HG03558 (cell line): ENCODE measurements around the gene ARHGAP26.
"Not testable (repeated sequence)": the region's sequence is repeated elsewhere in the genome, so short reads cannot be mapped to it uniquely, and the experiment has no call there.

Experiments
- ATAC-seq: cut with Tn5 transposase; IDR thresholded peaks from one replicate; pipeline ENCODE4 v1.9.1; 2021; ENCODE audit warnings: moderate number of reproducible peaks; ENCODE audit not compliant: unreplicated experiment; ENCODE audit errors: extremely low read depth

Gene ARHGAP26

DNA sequence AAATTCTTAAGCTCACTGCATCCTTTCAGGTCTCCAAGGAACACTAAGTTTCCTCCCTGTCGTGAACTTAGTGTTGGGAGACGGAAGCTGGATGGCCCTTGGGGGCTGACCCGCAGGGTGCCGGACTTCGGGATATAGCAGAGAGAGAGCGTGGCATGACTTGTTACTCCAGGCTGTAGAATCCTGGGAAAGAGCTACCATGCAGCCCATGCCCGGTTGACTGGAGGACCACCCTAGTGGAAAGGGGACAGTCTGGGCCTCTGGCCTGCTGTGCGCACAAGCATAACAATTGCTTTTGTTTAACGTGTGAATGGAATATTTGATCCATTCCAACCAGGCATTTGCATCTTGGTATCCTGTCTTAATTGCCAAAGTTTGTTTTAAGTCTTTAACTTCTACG, 319.9 kb downstream of the ARHGAP26 start:
- ATAC-seq, result not testable (repeated sequence)

DNA sequence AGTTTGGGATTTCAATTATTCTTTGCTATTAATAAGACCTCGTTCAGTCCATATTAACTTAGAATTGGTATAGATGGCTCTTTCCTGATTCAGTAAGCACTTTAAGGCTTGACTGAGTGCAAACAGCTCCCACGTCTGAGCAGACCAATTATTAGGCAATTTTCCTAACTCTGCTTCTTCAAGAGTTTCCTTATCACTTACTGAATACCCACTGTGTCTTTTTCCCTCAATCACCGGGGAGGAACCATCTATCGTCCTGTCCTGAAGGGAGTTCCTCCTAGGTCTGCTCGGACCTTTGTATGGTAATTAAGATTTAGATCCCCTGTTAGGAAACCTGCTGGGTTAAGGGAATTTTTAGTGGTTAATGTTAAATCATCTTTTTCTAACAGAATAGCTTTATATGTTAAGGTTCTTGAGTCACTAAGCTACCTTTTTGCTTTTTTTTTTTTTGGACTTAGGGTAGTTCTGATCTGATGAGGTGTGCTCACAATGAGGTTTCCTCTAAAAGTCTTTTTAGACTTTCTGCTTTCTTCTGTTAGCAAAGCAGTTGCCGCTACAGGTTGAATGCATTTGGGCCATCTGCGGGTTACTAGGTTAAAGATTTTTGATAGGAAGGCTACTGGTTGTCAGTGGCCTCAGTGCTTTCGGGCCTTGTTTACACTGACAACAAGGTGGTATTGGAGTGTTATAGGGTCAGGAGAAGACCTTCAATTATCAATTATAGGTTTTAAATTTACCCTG, 322.7 kb downstream of the ARHGAP26 start:
- ATAC-seq, result not testable (repeated sequence)

DNA sequence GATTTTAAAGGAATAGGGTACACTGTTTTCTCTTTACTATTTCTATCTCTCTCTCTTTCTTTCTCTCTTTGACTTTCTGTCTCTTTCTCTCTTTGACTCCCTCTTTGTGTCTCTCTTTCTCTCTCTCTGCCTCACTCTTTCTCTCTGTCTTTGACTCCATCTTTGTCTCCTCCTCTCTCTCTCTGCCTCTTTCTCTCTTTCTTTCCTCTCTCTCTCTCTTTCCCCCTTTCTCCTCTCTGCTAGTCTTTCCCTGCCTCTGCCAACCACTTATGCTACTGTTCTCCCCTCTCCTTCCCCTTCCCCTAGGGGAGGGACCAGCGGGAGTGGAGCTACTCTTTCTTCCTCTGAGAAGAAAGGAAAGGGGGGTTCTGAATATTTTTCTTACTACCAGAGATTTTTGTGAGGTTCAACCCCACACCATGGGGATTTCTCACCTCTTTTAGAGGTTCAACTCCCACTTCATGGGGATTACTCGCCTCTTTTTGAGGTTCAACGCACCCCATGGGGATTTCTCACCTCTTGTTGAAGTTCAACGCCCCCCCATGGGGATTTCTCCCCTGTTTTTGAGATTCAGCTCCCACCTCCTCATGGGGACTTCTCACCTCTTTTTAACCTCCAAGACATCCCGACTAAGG, 323.4 kb downstream of the ARHGAP26 start:
- no peak for ATAC-seq

DNA sequence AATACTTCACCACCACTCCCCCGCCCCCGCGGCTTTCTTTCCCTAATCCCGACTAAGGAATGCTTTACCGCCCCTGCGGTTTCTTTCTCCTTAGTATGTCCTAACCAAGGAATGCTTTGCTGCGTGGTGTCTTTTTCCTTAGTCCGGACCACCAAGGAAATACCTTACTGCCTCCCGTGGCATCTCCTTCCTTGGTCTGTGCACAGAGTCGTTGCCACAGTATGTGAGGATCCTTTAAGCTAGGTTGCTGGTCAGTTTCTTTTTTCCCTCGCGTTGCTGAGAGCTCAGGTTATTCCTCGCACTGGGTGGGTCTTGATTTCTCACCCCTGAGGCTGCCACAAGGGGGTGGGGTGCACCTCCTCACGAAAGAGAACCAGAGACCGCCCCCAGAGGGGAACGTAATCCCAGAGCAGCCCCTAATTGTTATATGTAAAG, 323.9 kb downstream of the ARHGAP26 start:
- ATAC-seq, result no peak

DNA sequence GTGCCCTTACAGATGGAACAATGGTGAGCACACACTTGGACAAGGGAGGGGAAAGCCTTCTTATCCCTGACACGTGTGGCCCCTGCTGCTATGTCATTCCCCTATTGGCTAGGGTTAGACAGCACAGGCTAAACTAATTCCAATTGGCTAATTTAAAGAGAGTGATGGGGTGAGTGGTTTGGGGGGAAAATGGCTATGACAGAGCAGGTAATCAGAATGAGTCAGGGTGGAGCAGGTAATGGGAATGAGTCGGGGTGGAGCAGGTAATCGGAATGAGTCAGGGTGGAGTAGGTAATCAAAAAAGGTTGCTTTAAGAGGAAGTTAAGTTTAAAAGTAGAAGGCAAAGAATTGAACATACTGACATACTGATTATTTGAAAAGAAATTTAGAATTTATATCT, 324.4 kb downstream of the ARHGAP26 start:
- ATAC-seq, result not testable (repeated sequence)

DNA sequence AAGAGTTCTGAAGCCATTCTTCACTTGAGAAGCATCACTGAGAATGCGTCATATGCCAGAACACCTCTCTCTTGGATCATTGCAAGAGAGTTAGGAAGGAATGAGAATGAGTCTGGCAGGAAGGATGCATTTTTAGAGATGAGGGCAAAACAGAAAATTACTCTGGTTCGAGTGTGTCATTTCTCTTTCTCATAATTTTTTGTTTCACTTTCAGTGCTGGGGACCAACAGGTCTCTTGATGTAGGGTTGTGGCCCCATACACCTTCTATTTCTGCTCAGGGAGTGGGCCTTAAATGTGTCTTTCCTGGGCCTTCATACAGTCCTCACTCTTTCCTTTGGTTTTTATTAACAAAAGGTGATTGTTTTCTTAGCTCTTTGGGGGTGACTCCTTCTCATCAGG, 330.9 kb downstream of the ARHGAP26 start:
- ATAC-seq, result no peak

DNA sequence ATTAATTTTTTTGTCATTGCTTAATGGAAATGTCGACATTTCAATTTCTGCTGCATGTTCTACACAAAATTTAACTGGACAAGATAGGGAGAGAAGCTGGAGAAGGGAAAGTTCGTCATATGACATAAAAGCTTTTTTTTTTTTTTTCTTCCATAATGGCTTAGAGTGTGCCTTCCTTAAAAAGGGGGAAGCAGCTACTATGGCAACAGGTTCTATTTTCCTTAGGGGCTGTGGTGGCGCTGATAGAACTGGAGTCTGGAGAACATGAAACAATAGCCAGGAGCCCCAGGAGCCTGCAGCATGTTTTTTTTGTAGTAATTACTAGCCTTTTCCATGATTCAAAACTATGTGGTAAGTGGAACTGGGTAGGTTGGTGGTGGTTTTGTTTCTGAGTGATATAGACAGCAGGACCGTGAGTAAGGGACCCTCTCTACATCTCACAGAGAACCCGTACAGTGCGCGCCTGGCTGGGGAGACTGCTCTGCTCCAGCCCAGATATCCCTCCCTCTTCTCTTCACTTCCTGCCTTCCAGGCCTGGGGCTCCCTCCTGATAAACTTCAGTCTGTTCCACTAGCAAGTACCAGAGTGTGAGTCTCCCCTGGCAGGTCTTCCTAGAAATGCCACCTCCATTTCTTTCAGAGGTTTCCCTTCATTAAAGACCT, 331.7 kb downstream of the ARHGAP26 start:
- no peak for ATAC-seq

DNA sequence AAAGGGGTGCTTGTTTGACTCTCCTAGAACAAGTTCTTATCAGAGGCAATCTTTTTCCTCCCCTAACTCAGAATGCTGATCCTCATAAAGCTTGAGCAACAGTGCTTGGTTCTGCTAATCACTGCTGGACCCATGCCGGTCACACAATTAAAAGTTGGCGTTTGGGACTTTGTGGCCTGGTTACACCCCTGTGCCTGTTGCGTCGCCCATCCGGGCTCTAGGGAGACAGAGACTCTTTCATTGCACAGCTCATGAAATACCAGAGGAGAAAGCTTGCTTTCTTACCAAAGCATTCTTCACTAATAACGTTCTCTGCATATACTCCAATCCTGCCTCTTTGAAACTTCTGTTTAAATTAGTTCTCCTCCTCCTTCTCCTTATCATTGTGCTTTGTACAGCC, 332.2 kb downstream of the ARHGAP26 start:
- no peak for ATAC-seq

DNA sequence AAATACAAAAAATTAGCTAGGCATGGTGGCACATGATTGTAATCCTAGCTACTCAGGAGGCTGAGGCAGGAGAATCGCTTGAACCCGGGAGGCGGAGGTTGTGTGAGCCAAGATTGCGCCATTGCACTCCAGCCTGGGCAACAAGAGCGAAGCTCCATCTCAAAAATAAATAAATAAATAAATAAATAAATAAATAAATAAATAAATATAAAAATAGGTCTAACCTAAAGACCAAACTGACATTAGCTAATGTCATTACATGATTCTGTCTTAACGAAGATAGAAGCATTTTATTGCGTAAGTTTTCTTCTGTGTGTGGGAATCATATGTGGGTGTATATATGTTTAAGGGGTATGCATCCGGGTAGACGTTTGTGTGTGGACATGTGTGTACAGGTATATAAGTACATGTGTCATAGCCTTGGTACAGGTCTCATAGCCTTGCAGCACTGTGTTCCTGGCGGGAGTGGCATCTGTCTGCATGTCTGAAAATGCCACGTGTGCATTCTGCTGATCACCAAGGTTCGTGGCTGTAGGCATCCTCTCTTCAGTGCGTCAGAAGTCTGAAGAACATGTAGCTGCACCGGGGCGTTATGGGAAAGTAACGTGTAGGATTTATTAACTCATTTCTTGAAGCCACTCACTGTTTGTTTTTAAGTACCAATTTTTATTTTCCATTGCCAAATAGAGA, 335.2 kb downstream of the ARHGAP26 start:
- ATAC-seq, result no peak

DNA sequence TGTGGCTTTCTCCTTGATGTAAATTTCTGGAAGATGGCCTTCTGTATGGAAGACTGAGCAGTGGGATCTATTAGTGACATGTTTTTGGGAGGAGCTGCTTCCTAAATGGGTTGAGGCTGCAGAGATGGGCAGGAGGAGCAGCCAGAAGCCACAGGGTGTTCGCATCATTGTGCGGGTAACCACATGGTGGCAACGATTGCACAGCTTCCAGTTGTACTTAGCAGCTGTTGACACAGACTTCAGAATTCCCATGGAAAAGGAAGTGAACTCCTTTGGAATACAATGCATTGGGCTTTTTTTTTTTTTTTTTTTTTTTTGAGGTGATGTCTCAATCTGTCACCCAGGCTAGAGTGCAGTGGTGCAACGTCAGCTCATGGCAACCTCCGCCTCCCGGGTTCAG, 336.0 kb downstream of the ARHGAP26 start:
- no peak for ATAC-seq

DNA sequence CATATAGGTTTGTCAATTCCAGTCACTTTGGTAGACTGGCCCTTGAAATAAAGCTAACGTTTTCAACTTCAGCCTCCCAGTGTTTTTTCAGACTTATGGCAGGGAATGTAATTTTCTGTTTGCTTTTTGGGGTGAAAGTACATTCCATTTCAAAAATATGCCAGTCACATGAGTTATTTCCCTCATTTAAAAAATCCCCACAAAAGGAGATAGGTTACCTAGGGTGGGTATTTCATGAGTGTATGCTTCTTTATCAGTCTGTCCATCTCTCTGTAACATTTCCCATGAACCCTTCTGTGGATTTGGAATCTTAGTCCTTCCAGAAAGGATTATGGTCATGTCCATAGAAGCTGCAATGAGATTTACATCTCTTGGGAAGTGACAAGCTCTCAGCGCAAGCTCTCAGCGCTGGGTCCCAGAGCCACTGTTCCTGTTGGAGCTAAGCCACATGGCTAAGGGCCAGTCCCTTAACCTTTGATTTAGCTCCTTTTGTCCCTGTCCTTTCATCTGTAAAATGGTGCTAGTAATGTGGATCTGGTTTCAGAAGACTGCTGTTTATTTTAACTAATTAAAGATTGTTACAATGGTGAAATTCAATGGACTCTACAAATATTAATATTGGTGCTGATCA, 338.4 kb downstream of the ARHGAP26 start:
- ATAC-seq, result no peak

DNA sequence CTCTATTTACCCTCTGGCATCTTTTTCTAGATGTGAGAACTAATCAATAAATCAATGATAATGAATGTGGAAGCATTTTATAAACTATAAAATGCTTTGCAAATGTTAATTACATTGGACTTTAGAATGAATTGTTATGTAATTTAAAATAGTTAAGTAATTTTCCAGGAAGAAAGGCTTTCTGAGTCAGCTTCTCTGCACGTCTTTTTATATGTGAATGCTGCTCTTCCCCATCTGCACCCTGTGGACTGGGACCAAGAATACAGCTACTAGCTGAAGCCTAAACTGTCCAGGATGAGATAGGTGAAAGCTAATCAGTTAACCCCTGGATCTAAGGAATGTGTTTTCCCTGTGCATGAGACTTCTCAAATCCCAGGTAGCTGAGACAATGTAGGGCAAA, 340.4 kb downstream of the ARHGAP26 start:
- no peak for ATAC-seq

DNA sequence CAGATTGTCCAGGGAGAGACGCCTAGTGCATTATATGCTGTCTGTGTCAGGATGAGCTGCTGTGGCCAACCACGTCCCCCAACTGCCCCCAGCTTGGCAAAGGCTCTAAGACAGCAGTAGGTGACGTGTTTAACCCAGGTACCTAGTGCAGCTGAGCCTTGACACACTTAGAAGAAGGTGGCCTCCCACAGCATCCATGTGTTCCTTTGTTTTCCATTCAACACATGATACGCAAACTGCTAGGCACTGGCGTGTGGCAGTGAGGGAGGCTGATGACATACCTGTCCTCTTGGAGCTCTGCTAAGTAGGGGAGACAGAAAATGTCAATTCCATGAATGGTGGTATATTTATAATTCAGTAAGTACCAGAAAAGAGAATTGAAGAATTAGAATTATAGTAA, 341.6 kb downstream of the ARHGAP26 start:
- ATAC-seq, result no peak

DNA sequence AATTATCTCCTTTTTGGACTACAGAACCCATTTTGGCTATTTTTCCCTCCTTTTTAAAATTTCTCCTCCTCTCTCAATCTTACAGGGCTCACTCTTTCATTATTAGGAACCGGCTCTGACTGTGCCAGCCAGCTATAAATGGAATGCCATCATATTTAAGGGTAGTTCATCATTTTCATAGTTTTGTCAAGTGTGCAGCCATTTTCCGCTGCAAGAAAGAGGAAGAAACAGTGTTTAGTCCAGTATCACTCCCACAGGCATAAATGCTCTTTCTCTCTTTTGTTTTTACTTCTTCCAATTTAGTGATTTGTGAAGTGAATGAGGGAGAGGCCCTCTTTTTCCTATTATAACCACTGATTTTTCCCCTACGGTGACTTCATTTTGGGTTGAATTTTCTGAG, 343.3 kb downstream of the ARHGAP26 start:
- ATAC-seq, result no peak

DNA sequence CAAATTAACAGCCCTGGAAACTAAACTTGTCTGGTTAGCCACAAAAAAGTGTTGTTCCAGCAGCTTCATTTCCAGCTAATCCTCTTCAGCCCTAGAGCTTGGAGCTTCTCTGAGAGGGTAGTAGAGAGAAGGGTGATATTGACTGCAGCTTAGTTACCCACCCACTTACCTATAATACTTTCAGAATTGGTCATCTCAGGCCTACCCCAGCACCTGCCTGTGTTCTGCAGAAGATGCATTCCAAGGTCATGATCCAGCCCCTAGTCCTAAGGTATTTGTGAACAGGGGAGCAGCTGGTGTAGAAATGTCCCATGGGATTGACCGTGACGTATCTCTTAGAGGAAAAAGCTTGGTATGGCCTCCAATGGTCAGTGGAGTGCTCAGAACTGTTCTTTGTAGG, 344.3 kb downstream of the ARHGAP26 start:
- no peak for ATAC-seq

DNA sequence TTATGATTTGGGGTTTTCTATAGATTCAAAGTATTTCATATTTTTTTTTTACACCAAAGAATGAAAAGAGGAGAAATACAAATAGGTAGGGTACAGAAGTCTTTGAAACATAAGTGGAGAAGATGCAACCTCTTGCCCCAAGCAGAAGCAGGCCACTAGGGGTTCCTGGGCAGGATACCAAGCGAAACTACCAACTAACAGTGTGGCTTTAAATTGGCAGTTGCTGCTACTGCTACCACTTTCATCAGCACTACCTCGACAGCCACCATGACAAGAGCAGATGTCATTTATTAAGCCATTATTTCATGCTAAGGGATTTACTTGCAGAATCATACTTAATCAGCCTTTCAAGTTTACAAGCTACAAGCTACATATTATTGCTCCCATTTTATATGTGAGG, 345.2 kb downstream of the ARHGAP26 start:
- no peak for ATAC-seq

DNA sequence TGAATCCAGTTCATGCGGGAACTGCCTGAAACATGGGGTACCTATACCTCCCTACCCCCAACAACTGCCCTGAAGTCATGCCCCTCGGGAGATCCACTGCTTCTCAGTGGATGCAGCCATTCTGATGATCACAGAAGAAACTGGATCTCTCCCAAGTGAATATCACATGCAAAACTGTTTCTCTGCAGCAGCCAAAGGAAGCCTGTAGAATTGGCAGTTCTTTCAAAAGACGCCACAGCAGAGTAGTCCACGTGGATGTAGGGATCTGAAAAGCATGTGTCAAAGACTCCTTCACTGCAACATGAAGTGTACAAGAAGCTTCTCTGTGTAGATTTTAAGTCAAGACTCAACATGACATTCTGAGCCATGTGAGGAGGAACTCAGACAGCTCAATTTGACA, 346.6 kb downstream of the ARHGAP26 start:
- no peak for ATAC-seq

DNA sequence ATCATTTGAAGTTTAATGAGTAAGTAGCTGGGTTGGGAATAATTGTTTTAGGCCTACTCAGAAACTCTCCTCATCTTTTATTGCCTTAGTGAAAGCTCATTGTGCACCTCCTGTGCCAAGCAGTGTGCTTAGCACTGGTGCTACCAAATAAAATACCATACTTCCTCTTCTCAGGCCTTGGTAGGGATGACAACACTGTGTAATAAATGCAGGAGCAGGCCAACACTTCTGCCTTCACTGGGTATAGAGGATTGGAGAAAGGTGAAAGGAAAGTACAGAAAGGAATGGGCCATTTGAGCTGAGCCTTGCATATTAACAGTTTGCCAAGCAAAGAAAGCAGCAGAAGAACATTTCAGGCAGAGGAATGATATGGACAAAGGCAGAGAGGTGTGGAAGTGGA, 347.6 kb downstream of the ARHGAP26 start:
- no peak for ATAC-seq

DNA sequence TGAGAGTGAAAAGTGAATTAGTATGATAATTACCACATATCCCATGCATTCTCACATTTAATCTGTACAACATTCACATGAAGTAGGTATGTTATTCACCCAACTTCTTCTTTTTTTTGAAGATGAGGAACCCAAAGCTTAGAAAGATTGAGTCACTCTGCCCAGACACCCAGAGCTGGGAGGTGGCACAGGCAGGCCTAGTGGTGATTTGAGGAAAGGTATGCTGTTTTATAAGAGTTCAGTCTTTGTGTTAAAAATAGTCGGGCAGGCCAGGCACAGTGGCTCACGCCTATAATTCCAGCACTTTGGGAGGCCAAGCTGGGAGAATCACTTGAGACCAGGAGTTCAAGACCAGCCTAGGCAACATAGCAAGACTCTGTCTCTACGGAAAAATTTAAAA, 348.0 kb downstream of the ARHGAP26 start:
- ATAC-seq, result no peak

DNA sequence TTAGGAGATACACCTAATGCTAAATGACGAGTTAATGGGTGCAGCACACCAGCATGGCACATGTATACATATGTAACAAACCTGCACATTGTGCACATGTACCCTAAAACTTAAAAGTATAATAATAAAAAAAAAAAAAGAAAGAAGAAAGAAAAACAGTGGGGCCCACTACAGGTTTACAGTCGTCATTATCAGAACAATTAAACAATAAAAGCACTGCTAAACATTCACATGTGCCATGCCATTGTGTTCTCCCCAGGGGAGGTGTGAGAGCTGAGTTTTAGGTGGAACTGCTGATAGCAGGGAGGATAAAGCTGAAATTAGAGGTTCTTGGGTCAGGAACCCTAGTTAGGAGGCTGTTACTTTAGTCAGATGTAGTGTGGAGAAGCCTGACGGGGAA, 348.6 kb downstream of the ARHGAP26 start:
- peak; percentile 5 for ATAC-seq
